ENCODE results near the gene NCBP2.
A peak's percentile ranks its signal among the peaks of the same experiment; 100 is the strongest.

NCBP2 gene

DNA sequence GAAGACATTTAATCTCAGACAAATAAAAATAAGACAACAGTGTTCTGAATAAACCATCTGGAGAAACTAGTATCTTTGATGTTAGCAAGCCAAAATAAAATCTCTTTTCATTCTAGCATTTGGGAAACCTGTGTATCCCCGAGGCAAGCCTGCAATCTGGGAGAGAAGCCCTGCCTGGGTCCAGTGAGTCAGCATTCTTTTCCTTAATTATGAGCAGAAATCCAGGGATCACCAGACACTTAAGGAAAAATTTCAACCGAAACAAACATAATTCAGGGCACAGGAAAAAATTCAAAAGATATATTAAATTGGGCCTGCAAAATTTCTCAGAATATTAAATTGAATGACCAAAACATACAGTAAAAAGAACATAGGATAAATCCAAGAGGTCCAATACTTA lies 4.2 kb downstream of the NCBP2 start:
- TF ChIP-seq, protein P1, sequence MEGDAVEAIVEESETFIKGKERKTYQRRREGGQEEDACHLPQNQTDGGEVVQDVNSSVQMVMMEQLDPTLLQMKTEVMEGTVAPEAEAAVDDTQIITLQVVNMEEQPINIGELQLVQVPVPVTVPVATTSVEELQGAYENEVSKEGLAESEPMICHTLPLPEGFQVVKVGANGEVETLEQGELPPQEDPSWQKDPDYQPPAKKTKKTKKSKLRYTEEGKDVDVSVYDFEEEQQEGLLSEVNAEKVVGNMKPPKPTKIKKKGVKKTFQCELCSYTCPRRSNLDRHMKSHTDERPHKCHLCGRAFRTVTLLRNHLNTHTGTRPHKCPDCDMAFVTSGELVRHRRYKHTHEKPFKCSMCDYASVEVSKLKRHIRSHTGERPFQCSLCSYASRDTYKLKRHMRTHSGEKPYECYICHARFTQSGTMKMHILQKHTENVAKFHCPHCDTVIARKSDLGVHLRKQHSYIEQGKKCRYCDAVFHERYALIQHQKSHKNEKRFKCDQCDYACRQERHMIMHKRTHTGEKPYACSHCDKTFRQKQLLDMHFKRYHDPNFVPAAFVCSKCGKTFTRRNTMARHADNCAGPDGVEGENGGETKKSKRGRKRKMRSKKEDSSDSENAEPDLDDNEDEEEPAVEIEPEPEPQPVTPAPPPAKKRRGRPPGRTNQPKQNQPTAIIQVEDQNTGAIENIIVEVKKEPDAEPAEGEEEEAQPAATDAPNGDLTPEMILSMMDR (IDR thresholded peaks at IDR 0.05; ENCODE audit: extremely low read depth, missing control alignments) = no peak
- no peak for DNase-seq (ENCODE audit: low spot score)

DNA sequence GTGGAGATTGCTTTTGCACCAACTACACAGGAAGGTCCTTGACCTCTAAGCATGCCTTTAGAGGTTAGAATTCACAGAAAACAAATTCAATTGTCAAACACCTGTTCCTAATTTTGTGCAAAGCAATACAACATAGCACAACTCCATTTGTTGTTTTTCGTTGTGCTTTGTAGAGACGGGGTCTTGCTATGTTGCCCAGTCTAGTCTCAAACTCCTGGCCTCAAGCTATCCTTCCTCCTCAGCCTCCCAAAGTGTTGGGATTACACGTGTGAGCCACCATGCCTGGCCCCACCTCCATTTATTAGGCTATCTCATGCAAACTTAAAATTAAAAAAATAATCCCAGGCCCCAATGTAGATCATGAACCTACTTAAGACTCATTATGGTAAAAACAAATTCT lies 6.0 kb downstream of the NCBP2 start:
- TF ChIP-seq, protein P1 (IDR thresholded peaks at IDR 0.05; ENCODE audit: extremely low read depth, missing control alignments) = no peak

DNA sequence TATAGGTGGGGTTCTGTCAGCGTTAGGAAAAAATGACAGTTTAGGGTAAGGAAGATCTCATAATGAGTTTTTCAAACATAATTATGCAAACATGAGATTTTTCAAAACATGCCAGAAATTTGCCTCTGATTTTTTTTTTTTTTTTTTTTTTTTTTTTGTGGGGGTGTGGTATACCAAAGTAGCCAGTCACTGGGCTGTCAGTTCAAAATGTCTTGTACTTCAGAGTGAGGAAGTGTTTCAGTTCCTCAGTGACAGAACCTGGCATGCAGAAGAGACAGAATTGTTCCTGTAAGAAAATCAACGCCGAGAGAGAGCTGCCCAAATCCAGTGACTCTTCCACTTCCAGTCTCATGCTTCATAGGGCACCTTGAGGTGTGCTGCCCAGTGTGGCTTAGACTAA lies 9.7 kb downstream of the NCBP2 start:
- peak; percentile 49 for DNase-seq (ENCODE audit: low spot score)
- TF ChIP-seq, protein P1 (IDR thresholded peaks at IDR 0.05; ENCODE audit: extremely low read depth, missing control alignments) = no peak

More for the DNA sequence above, 6.0 kb downstream of the NCBP2 start:
- no peak for DNase-seq (ENCODE audit: low spot score)

DNA sequence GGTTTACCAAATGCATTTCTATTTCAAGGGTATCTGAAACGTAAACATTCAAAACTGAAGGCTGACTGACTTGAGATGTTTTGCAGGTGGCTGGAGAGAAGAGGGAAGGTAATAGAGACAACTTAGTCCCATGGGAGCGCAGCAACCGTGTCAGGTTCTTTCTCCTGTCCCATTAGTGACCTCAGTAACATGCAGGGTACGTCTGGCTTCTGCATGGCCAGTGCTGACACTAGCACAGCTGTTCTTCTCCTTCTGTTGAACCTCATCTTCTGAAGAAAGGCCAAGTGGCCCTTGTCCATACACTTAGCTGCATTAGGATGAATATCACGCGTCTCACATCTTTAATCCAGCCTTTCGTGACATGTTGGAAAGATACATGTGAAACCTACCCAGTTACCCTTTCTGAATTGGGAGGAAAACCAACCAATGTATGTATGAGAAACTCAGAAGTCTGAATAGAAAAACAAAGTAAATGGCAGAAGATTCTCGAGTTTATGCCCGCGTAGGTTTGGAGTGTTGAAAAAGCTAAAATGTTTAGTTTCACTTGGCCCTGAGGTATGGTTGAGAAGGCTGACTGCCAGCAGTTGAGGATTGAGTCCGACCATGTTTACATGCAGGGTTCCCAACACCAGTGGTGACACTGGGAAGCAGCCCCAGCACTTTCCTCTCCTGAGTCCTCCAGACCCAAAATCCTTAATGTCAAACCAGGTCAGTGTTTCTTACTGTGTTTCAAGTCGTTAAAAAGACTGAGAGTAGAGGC lies 10.3 kb downstream of the NCBP2 start:
- TF ChIP-seq, protein P1 (IDR thresholded peaks at IDR 0.05; ENCODE audit: extremely low read depth, missing control alignments) = no peak
- peak; percentile 30 for DNase-seq (ENCODE audit: low spot score)

DNA sequence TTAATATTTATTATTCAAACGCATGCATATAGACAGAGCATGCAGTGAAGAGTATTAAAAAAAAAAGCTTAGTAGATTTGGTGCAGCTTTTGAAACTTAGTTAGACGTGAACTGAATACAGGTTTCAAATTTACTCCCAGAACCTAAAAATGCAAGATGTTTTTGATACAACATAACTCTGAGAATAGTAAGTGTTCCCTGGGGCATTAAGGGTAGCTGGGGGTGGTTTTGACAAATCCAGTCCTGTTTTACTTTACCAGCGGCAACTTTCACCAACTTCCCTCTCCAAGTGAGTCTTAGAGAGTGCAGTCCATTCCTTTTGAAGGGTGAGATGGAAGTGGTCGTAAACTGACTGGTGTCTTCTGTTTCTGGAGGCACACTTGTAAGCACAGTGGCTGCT lies 11.2 kb downstream of the NCBP2 start:
- TF ChIP-seq, protein P1 (IDR thresholded peaks at IDR 0.05; ENCODE audit: extremely low read depth, missing control alignments) = no peak
- no peak for DNase-seq (ENCODE audit: low spot score)

DNA sequence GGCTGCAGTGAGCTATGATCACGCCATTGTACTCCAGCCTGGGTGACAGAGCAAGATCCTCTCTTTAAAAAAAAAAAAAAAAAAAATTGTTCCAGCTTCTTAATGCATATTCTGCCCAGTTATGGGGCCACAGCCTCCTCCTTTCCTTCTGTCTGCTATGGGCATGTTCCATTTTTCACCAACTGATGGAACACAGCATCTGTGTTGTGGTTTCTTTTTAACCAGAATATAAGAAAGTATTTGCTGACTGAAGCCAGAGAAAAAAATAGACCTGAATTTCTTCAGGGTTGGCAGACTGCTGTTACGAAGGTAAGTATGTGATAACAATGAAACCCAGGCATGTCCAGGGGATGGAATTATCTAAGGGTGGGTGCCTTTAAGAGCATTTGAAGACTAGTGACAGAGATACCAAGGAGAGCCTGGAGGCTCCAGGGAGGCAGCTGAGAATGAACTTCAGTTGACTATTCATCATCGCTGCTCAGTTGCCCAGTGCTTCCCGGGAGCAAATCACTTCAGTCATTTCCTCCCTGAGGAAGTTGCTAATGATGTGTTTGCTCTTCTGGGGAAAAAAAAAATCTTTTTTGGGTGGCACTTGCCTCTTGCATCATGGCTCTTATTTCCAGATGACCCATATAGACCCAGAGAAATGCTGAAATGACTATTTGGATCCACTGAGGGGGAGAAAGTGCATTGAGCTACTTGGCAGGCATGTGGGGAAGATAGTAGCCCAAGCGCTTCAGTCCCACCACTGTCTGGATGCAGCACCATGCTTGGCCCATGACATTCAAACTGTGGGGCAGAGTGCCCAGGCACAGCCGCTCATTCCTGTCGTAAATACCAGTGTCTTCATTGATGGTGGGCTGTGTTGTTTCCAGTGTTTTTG lies 14.5 kb downstream of the NCBP2 start:
- no peak for DNase-seq (ENCODE audit: low spot score)
- TF ChIP-seq, protein P1 (IDR thresholded peaks at IDR 0.05; ENCODE audit: extremely low read depth, missing control alignments) = no peak

DNA sequence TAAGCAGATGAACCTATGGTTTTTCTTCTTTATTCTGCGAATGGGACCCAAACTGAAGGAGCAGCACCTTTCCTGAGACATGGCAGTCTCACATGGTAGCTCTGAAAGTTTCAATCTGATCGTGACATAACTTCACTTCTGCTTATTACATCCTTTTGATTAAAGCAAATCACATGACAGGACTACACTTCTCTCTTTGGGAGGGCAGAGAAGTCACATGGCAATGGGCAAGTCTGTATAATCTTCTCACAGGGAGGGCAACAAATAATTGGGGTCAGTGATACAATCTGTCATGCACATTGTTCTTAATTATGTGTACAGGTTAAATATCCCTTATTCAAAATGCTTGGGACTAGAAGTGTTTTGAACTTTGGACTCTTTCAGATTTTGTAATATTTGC lies 21.6 kb downstream of the NCBP2 start:
- TF ChIP-seq, protein P1 (IDR thresholded peaks at IDR 0.05; ENCODE audit: extremely low read depth, missing control alignments) = no peak
- DNase-seq (ENCODE audit: low spot score) = no peak

Measured in GM20000 (cell line).